Measurements from ENCODE around the gene KIF26B.
"Not testable (repeated sequence)": the region's sequence is repeated elsewhere in the genome, so short reads cannot be mapped to it uniquely, and the experiment has no call there.

The KIF26B gene

DNA sequence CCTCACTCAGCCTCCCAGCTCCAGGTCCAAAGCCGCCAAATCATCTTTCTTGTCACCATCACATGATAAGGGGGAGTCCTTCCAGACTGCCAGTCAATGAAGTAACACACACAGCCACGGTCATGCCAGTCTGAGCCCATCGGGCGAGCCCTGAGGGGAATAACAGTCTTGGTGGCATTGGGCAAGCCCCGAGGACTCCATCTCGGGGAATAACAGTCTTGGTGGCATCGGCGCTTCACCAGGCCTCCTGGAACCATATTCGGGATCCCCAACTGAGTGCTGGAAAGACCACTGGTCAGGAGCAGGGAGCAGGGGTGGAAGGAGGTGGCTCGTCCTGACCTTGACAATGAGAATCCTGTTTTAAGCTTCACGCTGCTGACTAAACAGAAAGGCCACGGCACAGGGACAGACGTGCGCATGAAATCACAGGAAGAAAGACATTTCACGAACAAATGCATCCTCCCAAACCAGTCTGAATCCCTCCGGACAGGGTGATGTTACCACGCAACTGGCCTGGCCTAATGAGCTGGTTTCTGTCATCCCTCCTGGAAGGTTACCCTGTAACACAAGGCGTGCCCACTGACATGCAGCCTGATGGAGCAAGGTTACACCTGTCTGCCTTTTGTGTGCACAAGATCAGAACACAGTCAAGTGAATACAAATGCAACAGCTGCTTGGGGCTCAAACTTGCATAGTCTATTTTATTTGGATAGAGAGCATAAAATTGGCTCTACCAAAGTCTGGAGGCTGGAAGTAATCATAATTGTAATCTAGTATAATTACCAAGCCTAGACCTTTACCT lies 517.4 kb downstream of the KIF26B start:
- TF ChIP-seq ZNF274 (IDR thresholded peaks at IDR 0.05; ENCODE audit: low read depth, low read length) = no peak
- H3K4me3 ChIP-seq (ENCODE audit: low read length) = no peak overlapping the region

DNA sequence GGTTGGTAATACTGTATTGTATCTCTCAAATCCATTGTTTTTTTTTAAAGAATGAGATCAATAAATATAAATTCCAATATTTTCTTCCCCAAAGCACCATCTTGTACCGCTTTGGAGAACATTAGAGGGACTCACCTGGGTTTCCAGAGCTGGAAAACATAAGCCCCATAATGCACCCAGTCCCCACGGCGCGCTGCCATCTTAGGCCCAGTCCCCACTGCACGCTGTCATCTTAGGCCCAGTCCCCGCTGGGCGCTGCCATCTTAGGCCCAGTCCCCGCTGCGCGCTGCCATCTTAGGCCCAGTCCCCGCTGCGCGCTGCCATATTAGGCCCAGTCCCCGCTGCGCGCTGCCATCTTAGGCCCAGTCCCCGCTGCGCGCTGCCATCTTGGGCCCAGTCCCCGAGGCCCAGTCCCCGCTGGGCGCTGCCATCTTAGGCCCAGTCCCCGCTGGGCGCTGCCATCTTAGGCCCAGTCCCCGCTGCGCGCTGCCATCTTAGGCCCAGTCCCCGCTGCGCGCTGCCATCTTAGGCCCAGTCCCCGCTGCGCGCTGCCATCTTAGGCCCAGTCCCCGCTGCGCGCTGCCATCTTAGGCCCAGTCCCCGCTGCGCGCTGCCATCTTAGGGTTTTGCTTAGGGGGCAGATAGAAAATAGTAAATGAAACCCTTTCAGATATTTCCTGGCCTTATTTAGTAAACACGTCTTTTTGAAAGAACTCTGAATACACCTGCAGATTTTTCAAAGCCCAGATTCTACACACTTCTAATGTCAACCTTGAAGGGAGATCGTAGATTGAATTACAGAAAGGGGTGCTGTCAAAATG lies 518.3 kb downstream of the KIF26B start:
- not testable (repeated sequence) for H3K4me3 ChIP-seq (ENCODE audit: low read length)

DNA sequence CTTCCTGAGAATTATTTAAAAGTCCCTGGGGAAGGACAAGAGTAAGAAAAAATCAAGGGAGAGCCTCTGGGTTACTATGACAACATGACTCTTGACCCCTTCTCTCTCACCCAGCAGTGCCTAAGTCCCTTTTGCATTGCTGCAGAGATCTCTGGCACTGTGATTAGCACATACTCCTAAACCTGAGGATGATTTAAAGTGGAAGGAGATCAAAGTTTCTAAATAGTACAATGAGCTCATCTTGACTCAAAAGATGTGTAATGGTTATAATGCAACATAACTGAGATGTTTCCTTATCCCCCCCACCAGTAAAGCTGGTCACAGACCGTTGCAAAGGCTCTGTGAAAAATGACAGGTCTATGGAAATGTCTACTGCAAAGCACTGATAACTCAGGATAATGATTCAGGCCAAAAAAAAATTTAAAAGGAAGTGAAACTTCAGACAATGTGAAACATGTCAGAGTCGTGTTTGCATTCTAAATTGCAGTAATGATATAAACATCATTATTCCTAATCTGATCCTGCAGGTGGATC lies 519.2 kb downstream of the KIF26B start:
- no peak overlapping the region for H3K4me3 ChIP-seq (ENCODE audit: low read length)
- no peak for TF ChIP-seq ZNF274 (IDR thresholded peaks at IDR 0.05; ENCODE audit: low read depth, low read length)

DNA sequence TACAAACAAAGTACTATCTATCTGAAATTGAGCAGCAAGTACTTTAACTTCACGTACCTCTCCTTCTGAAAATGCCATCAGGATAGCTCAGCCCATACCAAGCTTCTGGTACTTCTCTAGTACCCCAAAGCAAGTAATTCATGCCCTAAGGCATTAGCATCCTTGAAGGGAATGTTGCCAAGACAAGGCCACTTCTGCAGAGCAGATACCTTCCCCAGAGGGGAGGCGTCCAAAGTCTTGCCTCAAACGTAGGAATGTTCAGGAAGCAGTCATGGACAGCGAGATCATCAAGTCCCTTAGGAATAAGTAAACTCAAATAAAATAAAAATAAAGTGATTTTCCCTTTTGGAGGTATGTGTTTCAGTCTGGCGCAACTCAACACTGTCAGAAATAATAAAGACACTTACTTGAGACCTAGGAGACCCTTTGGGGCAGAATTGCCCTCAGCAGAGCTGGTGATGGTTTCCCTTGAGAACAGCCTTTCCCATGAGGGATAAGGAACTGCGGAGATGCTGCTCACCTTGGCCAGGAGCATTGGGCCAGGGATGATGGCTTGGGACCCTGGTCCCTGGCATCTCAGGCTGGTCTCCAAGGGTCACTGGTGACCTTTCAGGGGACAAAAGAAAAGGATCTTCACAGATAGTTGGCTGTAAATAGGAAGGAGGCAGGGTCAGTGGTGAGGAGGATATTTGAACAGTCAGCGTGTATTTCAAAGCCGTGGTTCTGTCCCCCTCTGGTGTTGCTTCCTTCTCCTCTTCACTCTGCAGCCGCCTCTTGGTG lies 522.9 kb downstream of the KIF26B start:
- H3K4me3 ChIP-seq (ENCODE audit: low read length) = no peak overlapping the region
- TF ChIP-seq ZNF274 (IDR thresholded peaks at IDR 0.05; ENCODE audit: low read depth, low read length) = no peak

DNA sequence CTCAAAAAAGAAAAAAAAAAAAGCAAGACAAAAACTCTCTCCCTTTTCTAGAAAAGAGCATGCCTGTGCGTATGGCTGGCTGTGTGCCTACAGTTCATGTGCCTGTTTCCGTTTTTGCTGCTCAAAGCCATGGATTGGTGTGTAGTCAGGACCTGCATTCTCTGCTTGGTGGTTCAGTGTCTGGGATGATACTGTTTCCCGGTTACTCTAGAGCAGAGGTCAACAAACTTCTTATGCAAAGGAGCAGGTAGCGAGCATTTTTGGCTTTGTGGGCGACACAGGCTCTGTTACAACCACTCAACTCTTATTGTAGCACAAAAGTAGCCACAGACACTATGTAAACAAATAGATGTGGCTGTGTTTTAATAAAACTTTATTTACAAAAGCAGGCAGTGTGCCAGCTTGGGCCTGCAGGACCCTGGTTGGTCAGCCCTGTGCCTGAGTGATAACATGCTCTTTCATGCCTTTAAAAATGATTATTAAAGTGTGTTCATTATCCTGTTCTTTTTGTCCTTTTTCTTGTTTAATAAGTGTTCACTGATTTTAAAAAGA lies 524.2 kb downstream of the KIF26B start:
- no peak overlapping the region for H3K4me3 ChIP-seq (ENCODE audit: low read length)
- TF ChIP-seq ZNF274 (IDR thresholded peaks at IDR 0.05; ENCODE audit: low read depth, low read length) = no peak

DNA sequence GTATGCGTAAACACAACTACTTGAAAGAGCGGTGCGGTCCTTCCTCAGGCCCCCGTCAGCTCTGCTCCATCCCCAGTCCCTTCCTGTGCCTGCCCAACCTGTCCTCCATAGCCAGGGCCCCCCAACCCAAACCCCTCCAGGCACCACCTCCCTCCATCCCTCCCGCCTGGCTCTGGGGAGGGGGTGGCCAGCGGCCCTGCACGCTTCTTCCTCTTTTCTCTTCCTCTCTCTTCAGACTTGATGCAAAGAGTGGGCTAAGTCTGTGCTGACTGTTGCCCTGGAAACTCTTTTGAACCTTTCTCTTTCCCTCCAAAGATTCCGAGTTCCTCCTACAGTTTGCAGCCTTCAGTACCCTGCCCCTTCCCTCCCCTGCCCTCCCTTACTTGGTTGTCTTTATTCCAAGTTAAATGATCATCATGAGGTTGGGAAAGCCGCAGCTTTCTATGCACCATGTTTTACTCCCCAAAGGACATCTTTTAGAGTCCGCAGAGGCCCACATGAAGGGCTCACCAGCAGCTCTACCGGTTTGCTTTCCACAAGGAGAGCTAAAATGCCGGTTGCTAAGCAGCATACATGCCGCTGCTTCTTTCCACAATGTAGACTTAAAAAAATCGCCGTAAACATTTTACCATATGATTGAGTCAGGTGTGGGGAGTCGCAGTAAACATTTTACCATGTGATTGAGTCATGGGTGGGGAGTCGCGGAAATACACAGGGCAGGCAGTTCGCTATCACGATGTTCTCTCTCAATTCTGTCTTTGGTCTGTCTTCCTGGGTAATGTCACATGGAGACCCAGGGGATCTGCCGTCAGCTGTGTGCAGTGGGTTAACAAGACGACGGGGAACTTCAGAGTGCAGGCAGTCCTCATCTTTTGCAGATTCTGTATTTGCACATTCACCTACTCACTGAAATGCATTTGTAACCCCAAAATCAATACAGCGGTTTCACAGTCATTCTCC lies 525.3 kb downstream of the KIF26B start:
- TF ChIP-seq ZNF274 (IDR thresholded peaks at IDR 0.05; ENCODE audit: low read depth, low read length) = no peak
- H3K4me3 ChIP-seq (ENCODE audit: low read length) = no peak overlapping the region

DNA sequence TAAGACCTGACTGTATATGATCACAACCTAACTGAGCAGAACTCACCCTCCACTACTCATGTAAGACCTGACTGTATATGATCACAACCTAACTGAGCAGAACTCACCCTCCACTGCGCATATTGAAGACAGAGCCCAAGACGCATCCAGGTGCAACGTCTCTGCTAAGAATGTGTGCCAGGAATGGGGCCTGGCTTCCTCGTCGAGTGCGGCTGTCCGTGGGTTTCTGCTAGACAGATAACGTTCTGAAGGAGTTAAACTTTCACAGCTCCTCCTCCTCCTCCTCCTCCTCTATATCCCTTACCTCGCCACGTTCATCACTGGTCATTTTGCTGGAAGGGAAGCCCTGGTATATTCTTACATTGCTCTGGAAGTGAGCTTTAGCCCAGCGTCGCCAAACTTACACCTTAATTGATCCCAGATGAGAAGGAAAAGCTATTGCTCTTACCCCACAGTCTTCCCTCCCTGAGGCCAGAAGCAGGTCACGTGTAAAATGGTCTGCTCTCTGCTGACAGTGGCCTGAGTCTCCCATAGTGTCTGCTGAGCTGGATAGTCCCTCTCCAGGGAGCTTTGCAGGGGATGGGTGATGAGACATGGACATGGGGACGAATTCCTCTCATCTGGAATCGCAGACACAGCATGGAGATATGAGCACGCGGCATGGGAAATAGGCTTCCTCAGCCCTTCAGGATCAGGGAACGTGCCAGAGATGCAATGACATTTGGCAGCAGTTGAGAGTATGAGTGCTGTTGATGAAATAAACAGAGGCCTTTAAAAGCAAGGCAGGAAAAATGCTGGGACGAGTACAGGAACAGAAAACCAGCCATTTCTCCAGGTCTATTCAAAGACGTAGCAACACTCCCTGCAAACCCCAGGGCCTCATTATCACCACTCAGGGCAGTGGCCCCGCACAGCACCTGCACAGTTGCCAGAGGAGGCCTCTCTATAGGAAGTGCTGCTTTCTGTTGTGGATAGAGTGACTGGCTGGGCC lies 528.1 kb downstream of the KIF26B start:
- no peak for TF ChIP-seq ZNF274 (IDR thresholded peaks at IDR 0.05; ENCODE audit: low read depth, low read length)
- no peak overlapping the region for H3K4me3 ChIP-seq (ENCODE audit: low read length)

DNA sequence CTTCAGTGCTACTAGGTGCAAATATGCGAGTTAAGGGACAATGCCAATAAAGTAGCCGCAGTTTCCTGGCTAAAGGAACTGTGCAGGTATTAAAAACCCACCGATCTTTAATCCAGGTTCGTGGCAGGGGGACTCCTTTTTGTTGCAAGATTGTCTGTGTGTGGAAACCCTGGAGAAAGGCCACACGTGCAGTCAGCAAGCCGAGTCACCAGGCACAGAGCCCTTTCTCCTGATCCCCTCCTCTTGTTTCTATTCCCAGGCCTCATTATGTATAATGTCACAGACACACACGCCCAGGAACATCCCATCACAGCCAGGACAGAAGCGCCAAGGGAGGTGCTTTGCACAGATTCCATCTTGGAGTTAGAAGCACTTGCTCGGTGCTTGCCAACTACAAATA lies 528.9 kb downstream of the KIF26B start:
- TF ChIP-seq ZNF274 (IDR thresholded peaks at IDR 0.05; ENCODE audit: low read depth, low read length) = no peak
- no peak overlapping the region for H3K4me3 ChIP-seq (ENCODE audit: low read length)

DNA sequence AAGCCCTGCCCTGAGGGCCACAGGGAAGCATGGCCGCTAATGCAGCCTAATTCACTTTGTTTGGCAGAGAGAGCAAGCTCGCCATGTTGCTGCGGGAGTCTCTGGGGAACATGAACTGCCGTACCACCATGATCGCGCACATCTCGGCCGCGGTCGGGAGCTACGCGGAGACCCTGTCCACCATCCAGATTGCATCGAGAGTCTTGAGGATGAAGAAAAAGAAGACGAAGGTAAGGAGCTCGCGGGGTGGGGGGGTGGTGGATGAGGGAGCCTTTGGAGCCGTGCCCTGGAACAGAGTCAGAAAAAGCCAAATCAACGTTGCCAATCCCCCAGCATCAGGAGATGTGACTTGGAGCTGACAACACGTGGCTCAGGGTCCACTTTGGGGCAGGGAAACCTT lies 529.4 kb downstream of the KIF26B start:
- H3K4me3 ChIP-seq (ENCODE audit: low read length) = no peak overlapping the region
- no peak for TF ChIP-seq ZNF274 (IDR thresholded peaks at IDR 0.05; ENCODE audit: low read depth, low read length)

DNA sequence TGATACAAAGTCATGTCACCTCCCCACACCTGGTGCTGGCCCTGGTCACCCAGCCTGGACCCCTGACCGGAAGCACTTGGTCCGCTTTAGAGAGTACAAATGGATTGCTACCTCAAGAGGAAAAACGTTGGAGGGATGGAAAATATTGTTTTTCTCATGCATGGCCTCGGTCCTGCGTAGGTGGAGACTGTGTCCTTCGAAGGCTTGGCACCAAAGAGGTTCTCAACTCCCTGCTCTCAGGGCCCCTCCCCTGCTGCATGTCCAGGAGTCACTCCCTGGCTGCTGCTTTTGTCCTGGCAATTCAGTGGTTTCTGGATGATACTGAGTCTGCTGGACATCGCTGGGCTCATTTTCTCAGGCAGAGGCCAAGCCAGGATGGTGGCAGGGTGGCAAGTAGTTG lies 529.8 kb downstream of the KIF26B start:
- H3K4me3 ChIP-seq (ENCODE audit: low read length) = no peak overlapping the region
- TF ChIP-seq ZNF274 (IDR thresholded peaks at IDR 0.05; ENCODE audit: low read depth, low read length) = no peak

DNA sequence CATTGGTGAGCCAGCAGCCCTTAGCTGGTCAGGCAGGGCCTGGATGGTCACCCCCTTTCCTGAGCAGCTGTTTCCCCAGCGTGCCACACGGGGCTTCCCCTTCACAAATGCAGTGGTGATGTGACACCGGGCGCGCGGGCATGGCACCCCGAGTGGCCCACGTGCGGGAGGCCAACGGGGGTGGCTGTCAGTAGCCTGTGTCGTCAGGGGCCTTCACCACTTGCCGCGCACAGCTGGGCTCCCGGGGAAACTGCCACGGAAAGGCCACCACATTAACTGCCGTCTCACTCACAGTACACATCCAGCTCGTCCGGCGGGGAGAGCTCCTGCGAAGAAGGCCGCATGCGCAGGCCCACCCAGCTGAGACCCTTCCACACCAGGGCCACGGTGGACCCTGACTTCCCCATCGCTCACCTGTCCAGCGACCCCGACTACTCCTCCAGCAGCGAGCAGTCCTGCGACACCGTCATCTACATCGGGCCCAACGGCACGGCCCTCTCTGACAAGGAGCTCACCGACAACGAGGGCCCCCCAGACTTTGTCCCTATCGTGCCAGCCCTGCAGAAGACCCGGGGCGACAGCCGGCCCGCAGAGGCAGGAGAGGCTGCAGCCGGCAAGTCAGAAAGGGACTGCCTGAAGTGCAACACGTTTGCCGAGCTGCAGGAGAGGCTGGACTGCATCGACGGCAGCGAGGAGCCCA lies 530.5 kb downstream of the KIF26B start:
- TF ChIP-seq ZNF274 (IDR thresholded peaks at IDR 0.05; ENCODE audit: low read depth, low read length) = no peak
- no peak overlapping the region for H3K4me3 ChIP-seq (ENCODE audit: low read length)

Data from GM08714 (cell line).